ENCODE results near the gene CLPTM1L.

DNA sequence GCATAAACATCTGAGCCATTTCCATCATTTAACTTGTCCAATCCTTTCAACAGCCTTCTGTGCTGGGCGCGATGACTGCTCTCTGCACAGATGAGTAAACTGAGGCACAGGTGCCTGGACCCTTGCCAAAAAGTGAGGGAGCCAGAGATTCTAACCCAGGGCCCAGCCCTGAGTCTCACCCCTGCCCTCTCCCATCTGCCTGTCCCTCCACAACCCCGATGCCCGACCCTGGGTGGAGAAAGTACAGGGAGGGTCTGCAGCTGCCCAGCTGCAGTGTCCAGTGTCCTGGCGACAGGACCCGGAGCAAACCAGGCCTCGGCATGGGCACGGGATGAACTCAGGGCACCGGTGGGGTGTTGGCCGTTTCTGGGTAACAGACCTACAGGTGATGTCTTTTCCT is 39.6 kb upstream of the CLPTM1L start:
- TF ChIP-seq POLR2AphosphoS5 (IDR thresholded peaks at IDR 0.05; ENCODE audit: low read depth, low read length) (no peak), POLR2A (IDR thresholded peaks at IDR 0.05; ENCODE audit: low read depth, low read length) (no peak), TAF1 (IDR thresholded peaks at IDR 0.05; ENCODE audit: borderline replicate concordance, low read depth, low read length) (no peak)
